Measurements from ENCODE around the gene EDA.

Gene EDA

GRCh38 chrX:69615779-69616456 is at the start of gene EDA:
Gene EDA, plus strand, starts transcription at chrX:69616113.
- DNase-seq, result peak; percentile 75

DNA sequence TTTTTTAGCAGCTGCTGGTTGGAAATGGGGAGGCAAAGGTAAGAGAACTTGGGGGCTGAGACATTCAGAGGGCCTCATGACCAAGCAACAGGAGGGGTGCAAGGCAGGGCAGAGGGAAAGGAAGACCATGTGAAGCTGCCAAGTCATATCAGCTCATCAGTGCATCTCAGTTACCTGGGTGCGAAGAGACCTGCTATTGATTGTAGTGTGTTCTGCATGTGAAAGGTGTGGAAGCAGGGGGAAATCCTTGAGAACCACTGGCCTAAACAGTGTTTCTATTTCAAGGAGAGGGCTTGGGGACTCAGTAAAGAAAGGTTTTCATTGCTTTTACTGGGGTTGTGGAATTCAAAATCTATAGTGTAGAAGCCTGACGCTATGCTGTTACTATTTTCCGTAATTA is 47.1 kb upstream of the EDA start:
- no peak for DNase-seq

GRCh38 chrX:69597399-69597798 is 18.5 kb upstream of the EDA start:
- DNase-seq, result no peak

- no peak for DNase-seq
These were observed 15.7 kb upstream of the EDA start for GRCh38 chrX:69600182-69600581.

- DNase-seq, result no peak
These were observed 12.2 kb upstream of the EDA start for GRCh38 chrX:69603566-69604194.

DNA sequence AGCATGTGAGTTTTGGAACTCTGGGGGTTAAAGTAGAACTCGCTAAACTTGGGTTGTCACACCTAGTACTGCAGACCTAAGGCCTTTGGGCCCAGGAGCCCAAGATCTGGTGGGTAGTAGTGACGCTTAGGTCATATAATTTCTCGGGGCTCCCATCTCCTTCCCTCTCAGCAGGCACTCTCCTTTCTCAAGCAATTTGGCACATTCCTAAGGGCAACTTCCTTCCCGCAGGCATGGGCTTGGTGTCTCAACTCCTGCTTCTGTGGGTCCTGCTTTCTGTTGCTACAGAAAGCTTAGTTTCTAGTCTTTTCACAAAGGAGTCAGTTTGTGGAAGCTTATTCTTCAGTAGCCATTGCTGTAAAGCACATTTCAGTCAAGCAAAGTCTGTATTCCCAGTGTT is 10.4 kb upstream of the EDA start:
- DNase-seq, result no peak

- no peak for DNase-seq
These were observed 8.3 kb upstream of the EDA start for GRCh38 chrX:69607616-69608015.

- DNase-seq, result no peak
These were observed 2.0 kb upstream of the EDA start for GRCh38 chrX:69613946-69614345.

GRCh38 chrX:69614886-69615285 is 1.0 kb upstream of the EDA start:
- DNase-seq, result no peak

DNA sequence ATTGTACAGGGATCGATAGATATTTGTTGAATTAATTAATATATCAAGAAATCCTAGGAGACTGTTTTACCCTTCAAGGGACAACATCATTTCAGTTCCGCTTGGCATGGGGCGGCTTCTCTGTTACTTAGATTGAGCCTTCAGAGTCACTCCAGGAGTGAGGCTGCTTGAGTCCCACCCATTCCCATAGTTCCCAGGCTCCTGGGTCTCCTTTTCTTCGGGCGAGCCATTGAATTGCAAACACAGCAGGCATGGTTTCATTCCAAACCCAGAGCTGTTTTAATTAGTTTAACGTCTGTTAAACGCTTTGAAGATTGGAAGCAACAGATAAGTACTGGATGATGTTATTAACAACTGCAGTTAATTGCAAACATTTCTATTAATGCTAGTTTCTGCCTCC is 571 bp upstream of the EDA start:
- DNase-seq, result no peak

- DNase-seq, result peak; percentile 6
These were observed 717 bp downstream of the EDA start for GRCh38 chrX:69616457-69617203.

DNA sequence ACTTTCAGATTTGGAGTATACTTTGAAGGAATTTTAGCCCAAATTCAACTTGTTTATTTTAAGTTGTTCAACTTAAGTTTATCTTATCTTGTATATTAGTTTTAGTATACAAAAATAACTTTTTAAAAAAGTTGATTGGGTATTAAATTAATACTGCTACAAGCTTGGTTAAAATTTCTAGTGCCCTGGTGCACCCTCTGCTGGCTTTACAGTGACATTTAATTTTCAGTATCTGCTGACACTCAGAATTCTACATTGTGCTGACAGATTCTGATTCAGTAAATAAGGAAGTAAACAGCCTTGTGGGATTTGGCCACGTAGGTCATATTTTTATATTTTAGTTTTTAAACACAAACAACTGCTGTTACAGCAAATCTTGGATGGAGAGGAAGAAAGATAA is 2.9 kb downstream of the EDA start:
- peak; percentile 4 for DNase-seq

DNA sequence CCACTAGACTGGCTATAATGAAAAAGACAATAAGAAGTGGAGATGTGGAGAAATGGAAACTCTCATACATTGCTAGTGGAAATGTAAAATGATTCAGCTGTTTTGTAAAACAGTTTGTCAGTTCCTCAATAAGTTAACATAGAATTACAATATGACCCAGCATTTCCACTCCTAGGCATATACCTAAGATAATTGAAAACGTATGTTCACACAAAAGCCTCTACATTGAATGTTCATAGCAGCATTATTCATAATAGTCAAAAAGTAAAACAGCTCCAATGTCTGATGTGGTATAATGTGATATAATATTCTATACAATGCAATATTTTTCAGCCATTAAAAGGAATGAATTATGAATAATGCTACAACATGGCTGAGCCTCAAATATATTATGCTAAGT is 10.2 kb downstream of the EDA start:
- no peak for DNase-seq

GRCh38 chrX:69627744-69628143 is 11.8 kb downstream of the EDA start:
- no peak for DNase-seq

GRCh38 chrX:69630147-69630546 is 14.2 kb downstream of the EDA start:
- DNase-seq, result no peak

DNA sequence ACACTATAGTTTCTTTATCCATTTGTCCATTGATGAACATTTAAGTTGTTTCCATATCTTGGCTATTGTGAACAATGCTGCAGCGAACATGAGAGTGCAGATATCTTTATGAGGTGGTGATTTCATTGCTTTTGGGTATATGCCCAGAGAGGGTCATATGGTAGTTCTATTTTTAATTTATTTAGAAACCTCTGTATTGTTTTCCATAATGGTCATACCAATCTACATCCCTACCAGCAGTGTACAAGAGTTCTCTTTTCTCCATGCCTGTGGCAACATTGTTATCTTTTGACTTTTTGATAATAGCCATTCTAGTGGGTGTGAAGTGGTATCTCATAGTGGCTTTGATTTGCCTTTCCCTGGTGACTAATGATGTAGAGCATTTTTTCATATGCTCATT is 48.8 kb downstream of the EDA start:
- DNase-seq, result no peak

GRCh38 chrX:69670001-69670555 is 54.2 kb downstream of the EDA start:
- no peak for DNase-seq

DNA sequence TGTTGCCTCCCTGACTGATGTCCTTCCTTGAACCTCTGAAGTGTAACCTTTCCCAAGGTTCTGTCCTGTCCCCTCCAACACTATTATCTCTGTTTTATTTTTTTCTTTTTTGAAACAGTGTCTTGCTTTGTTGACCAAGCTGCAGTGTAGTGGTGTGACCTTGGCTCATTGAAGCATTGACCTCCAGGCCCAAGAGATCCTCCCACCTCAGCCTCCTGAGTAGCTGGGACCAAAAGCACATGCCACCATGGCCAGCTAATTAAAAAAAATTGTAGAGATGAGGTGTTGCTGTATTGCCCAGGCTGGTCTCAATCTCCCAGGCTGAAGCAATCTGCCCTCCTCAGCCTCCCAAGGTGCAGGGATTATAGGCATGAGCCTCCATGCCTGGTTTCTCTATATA is 59.0 kb downstream of the EDA start:
- DNase-seq, result no peak

- DNase-seq, result no peak
These were observed 89.9 kb downstream of the EDA start for GRCh38 chrX:69705818-69706217.

DNA sequence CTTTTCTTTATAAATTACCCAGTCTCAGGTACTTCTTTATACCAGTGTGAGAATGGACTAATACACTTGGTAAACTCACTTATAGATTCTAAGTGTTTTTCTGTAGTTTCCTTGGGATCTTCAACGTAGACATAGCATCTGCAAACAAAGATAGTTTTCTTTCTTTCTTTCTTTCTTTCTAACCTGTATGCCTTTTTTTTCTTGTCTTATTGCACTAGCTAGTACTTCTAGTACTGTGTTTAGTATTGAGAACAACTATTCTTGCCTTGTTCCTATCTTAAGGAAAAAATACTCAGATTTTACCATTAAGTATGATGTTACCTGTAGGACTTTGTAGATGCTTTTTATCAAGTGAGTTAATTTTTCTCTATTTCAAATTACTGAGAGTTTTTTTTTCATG is 102.2 kb downstream of the EDA start:
- DNase-seq, result no peak

- DNase-seq, result no peak
These were observed 108.4 kb downstream of the EDA start for GRCh38 chrX:69724307-69724706.

- DNase-seq, result no peak
These were observed 124.4 kb downstream of the EDA start for GRCh38 chrX:69740317-69740716.

DNA sequence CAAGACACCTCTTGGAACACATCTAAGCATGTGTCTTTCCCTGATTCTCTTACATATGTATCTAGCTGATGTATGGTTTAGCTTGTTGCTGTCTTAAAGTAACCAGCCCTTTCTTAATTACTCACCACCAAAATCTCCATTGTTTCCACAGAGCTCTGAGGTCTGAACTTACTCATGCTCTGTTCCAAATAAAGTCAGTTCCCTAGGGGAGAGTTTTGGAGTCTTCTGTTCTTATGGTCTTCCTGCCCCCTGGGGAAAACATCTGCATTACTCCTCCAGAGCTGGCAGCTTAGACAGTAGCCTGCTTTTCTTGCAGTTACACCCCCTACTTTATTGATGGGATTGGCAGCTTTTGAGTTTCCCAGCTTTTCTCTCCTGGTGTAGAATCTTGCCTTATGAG is 125.8 kb downstream of the EDA start:
- DNase-seq, result no peak

DNA sequence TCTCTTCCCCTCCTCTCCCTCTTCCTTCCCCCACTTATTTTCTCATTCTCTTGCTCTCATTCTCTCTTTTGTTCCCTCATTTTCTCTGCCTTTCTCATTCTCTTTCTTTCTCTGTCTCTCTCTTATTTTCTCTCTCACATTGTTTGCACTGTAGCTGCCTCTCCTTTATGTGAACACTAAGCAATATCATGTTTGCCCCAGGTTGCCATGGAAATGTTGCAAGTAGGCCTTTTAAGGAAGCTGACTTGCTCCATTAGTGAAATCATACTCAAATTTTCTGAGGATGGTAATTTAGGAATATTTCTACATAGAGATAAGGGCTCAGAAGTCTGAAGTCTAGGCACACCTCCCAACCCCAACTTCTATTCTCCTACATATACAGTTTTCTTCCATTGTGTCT is 130.1 kb downstream of the EDA start:
- no peak for DNase-seq

All from activated naive CD4-positive, alpha-beta T cell treated with Interleukin-2 at 50 U/mL for 16 hours (primary cell).